Left cardiac atrium (tissue), 4 donors: ENCODE measurements around the gene CDC42EP4. TPM values are rescaled to one million over a fixed set of nuclear protein-coding genes. Genes with fewer than 3 reads are reported as not detected.

ENCODE experiments used
- ATAC-seq, 2 donors: fragments of 200-7000 bp; cut with Tn5 transposase; one replicate each; pipeline ENCODE4 v1.9.1; 2020; ENCODE audit warnings: mild to moderate bottlenecking in 2 of 2, moderate library complexity in 2 of 2
- DNase-seq: peaks from one replicate; pipeline ENCODE4 v3.0.0-alpha.2; 2020
- intact Hi-C, 2 donors: fragments of 100-400 bp; cut with DNase I; formaldehyde crosslinking; loops; one replicate each; pipeline versions ENCODE4 v1.14.1 to v1.15.1; 2022 to 2023
- total RNA-seq, 2 donors: library from RNA; stranded (reverse); fragmentation: NEBNext Ultra II Directional; extraction: Animal tissue kit (Norgen Biotek cat#: 25700); gene quantifications; one replicate each; pipeline ENCODE4 v1.2.1, GENCODE V29; 2021
- donor health status: DM: no; HTN: yes; CAD: no.
- donor health status: DM: no; HTN: yes; CAD: no; lungs with severe emphysema.
- donor health status: DM: yes; HTN: yes; CAD: no.
- donor health status: Dilated cardiomyopathy.

CDC42EP4 gene
- total RNA-seq, 2 donors from 2014 or later: 44.9 to 80.5 TPM

DNA sequence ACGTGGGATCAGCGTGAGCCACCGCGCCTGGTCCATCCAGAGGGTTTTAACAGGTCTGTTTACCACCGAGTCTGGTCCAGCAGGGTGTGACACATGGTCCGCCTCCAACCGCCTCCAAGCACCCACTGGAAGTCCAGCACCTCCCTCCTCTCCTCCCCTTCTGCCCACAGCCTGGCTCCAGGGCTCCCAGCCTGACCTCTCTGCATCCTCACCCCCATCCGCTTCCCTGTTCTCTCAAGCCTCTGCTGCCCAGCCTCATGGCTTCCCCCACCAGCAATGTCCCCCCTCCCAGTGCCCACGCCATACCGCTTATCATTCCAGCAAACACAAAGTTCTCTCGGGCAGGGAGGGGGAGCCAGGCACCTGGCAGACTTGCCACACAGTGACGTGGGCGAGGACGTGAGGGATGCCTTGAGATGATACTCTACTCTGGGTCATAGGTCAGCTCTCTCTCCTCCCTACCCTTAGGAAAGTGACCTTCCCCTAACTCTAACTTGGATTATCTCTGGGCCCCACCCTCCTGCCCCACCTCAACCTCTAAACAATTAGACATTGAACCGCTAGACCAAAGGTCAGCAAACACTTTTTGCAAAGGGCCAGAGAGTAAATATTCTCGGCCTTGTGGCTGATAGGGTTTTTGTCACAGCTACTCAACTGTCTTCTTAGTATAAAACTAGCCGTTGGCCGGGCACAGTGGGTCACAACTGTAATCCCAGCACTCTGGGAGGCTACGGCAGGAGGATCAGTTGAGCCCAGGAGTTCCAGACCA lies 23.1 kb downstream of the CDC42EP4 start:
- intact Hi-C loops: no loop called here
- ATAC-seq (peak; percentile 49 to 56), DNase-seq (peak; percentile 75)

DNA sequence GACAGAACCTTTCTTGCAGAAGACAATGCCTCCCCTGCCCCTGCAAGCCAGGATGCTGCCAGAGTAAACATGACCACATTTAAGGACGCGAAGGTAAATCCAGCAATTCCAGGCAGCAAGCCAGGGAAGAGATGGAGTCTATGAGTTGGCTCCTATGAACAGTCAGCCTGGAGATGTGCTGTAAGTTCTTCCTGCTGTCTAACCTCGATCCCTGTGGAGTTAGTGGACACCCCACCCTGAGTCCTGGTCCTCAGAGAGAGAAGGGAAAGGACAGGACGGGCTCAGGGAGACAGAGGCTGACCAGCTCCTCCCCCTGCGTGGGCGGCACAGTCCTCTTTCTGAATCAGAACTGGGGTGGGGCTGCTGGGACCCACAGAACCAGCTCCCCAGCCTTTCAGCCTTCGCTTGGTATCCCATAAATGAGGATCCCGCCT lies 24.9 kb downstream of the CDC42EP4 start:
- ATAC-seq (no peak), DNase-seq (peak; percentile 53)
- intact Hi-C loops: no loop called here

DNA sequence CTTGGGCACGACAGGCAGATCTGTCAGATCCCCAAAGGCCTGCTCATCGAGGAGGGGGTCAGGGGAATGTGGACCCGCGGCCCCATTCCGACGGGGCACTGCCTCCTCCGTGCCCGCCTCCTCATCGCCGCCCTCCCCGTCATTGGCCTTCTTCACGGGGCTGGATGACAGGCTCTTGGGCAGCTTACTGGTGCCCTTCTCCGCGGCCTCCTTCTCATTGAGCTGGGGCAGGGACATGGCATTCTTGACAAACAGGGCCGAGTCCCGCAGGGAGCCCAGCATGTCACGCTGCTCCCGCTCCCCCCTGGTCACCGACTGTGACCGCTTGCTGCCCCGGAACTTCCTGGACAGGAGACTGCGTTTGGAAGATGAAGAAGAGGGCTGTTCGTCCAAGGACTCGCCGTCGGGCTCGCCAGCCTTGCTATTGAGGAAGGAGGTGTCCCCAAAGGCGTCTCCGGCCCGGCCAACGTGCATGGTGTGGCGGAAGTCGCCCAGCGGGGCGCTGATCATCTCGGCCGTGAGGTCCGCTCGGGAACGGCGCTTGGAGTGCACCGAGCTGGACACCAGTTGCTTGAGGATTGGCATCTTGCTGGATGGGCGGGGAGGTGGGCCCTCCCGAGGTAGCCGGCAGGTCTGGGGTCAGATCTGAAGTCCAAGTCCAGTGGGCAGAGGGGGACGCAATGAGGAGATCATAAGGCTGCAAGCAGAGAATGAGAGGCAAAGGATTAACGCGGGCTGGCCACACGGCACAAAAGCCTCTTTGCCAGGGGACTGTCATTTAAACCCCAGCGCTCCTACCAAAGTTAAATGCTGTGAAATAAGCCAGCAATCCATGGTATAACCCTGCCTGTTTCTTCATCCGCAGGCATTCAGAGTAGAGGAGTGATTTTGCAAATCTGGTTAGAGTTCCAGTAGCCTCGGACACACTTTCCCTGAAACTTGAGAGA lies 25.6 kb downstream of the CDC42EP4 start:
- no peak for ATAC-seq
- intact Hi-C loops: no loop called here
- DNase-seq: no peak

DNA sequence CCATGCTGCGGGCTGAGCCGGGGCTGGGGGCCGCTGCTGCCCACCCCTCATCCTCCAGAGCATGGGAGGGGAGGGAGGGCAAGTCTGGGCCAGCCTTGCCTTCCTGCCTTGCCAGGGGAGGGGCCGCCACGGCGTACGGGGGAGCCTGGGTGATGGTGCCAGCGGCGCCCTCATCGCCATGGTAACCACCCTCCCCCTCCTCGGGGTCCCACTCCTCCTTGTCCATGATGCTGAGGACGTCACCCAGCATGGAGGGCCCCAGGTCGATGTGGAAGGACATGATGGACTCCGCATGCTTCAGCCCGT lies 26.2 kb downstream of the CDC42EP4 start:
- DNase-seq (no peak), ATAC-seq (no peak)
- intact Hi-C loops: no loop called here

DNA sequence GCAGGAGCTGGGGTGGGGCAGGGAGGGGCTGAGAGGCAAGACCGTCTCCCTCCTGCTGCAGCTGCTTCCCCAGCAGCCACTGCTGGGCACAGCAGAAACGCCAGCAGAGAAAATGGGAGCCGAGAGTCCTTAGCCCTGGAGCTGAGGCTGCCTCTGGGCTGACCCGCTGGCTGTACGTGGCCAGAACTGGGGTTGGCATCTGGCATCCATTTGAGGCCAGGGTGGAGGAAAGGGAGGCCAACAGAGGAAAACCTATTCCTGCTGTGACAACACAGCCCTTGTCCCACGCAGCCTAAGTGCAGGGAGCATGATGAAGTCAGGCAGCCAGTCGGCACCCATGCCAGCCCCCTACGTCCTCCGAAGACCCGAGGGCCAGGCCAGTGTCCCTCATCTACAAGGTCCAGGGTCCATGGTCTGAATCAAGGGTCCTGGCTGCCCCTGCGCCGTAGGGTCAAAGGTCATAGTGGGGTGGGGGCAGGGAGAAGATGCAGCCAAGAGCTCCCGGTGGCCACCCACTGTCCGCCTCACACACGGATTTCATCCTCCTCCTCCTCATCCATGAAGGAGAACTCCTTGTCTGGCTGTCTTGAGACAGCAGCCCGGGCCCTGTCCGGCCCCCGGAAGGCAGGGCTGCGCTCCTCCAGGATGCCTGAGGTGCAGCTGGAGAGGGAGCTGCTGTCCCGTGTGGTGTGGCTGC lies 26.7 kb downstream of the CDC42EP4 start:
- no peak for DNase-seq
- no peak for ATAC-seq
- intact Hi-C loops: no loop called here

DNA sequence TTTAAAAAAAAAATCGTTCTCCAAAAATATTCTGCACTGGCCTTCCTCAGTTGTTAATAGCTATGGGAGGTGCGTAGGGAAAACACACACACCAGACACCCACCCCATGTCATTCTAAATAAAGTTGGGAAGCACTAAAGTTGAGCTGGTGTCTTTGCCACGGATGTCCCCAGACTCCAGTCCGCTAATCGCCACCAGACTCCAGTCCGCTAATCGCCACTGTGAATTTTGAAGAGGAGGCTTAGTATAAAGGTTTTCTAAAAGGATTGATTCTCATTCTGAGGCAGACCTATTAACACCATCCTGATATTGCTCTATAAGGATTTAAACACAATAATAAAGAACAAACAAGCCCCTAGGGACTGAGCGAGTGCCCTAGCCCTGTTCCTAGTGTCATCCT lies 27.4 kb downstream of the CDC42EP4 start:
- intact Hi-C loops: no loop called here
- ATAC-seq (no peak), DNase-seq (no peak)

DNA sequence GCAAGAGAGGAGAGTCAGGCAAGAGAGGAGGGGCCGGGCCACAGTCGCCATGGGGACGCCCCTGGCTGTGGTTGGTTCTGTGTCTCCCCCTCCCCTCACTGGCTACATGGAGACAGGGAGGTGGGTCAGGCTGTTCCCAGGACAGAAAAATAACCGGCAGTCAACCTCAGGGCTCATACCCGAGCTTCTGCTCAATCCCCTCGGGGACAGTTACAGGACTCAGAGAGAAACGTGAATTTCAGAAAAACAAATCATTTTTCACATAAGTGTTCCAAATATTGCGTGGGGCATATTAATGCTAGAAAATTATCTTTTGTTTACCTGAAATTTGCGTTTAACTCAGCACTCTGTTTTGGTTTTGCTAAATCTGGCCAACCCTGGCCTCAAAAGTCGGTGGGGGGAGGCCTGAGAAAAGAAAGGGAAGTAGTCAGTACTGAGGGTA lies 27.9 kb downstream of the CDC42EP4 start:
- intact Hi-C loops: no loop called here
- no peak for DNase-seq
- ATAC-seq: no peak

DNA sequence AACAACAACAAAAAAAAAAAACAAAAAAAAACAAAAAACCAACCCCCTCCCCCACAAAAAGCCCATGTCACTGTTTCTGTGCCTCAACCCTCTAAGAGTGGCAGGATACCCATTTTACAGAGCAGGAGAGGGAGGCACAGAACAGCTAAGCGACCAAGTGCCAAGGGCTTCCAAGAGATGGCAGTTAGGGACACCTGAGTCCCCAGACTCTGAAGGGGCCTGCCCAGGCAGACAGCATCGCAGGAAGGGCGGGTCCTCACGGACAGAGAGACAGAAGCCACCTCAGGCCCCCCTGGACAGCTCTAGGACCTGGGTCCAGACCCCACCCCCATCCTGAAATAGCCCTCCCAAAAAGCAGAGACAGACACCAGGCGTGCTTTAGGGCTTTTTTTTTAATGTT lies 28.6 kb downstream of the CDC42EP4 start:
- ATAC-seq: no peak
- no peak for DNase-seq
- intact Hi-C loops: no loop called here

DNA sequence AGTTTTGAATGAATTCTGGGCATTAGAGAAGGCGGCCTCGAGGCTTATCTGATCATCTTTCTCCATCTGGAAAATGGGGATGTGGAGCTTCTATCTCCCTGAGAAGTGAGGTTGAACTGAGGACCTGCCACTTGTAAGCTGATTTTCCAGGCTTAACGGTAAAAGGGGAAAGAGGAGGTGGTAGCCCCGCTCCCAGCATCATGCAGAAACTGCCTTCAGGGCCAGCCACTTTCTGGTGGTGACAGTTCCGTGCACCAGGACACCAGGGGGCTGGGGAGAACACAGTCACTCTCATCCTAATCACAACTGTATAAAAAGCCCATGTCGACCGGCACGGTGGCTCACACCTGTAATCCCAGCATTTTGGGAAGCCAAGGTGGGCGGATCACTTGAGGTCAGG lies 29.2 kb downstream of the CDC42EP4 start:
- intact Hi-C loops: no loop called here
- DNase-seq: no peak
- ATAC-seq: no peak

DNA sequence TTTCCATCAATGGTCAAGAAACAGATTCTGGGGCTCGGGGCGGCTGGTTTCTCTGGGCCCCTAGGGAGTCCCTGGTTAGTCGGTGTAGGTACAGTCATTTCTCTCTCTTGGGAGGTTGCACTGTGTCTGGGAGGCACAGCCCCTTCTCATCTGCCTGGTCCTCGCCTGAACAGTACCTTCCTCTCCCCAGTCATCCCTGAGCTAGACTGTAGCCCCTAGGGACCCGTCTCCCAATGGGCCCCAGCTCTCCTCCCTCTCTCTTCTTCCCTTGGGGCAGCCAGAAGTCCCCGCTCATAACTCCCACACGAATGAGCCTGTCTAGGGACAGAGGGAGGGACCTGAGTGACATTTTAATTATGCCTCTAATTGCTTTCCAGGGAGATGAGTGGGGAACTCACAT lies 29.9 kb downstream of the CDC42EP4 start:
- intact Hi-C loops: no loop called here
- no peak for ATAC-seq

DNA sequence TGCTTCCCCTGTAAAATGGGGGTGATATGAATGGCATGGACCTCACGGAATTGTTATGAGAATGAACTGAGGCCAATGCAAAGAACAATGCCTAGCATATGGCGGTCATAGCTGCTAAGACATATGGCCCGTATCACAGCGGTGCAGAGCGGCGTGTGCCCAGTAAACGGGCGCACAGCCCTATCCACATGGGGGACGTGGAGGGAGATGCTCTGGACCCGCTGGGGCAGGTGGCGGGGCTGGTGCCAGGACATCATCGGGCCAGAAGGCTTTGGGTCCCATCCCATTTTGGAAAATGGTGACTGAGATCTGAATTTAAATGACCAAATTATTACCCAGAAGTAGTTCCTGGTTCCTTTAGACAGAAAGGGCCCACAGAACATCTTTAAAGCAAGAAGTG lies 31.6 kb downstream of the CDC42EP4 start:
- intact Hi-C loops: no loop called here
- ATAC-seq (no peak), DNase-seq (no peak)

More for the DNA sequence above, 29.9 kb downstream of the CDC42EP4 start:
- no peak for DNase-seq

DNA sequence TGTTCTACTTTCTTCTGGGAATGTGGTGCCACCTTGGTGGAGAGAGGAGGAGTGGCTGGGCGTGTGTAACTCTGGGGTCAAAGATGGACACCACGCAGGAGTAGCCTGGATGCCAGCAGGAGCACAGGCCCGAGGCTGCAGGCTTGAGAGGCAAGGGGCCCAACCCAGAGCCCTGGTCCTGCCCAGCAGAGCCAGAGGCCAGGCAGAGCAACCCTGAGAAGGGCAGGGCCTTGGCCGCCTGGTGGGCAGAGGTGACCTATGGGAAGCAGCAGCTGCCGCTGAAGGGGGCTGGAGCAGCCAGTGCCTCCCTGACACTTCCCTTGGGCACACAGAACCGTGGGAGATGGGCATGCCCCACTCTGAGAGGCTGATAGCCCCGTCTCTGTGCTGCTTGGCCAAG lies 32.1 kb downstream of the CDC42EP4 start:
- DNase-seq (no peak), ATAC-seq (no peak)
- intact Hi-C loops: no loop called here

DNA sequence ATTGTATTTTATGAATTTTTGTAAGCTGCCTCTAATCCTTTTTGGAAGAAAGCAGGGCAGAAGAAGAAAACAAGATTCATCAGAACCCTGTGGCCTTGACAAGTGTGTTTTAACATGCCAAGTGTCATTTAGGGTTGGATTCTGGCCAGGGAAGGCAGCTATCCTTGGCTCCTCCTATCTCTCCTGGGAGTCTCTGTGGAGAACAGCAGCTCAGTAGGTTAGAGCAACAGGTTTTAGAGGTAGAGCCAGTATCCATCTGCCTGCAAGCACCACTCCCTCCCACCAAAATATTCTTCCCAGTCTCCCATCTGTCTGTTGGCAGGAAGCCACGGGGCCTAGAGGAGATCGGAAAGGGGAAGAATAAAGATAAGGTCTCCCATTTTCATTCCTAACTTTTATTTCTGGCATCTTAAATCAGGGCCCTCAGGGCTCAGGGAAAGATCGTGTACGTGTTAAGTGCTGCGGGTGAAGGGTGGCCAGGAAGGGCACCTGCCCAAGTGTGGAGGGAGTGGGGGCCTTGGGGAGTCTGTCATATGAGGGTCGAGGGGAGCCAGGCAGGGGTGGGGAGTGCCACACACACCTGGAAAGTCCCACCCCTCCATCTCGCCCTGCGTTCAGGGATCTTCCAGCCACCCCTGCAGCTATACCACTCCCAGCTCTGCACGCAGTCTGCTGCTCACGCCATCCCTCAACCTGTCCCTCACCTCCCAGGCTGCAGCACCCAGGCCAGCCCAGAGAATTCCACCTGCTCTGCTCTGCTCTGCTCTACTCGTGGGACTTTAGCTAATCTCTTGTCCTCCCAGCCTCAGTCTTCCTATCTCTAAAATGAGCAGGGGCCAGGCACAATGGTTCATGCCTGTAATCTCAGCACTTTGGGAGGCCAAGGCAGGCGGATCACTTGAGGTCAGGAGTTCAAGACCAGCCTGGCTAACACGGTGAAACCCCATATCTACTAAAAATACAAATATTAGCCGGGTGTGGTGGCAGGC lies 33.0 kb downstream of the CDC42EP4 start:
- peak; percentile 33 to 63 for ATAC-seq
- peak; percentile 52 for DNase-seq
- intact Hi-C loops: no loop called here

DNA sequence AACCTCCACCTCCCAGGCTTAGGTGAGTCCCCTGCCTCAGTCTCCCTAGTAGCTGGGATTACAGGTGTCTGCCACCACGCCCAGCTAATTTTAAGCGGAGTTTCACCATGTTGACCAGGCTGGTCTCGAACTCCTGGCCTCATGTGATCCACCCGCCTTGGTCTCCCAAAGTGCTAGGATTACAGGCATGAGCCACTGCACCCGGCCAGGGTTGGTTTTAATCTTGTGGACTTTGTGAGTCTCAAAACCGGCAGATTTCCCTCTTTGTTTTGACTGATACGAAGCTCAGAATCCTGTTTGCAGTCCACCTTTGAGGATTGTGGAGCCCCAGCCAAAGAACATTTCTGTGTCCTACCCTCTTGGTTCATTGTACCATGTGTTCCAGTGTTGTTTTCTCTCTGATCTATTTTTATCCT lies 33.7 kb downstream of the CDC42EP4 start:
- ATAC-seq (peak; percentile 26 to 41), DNase-seq (no peak)
- intact Hi-C loops: no loop called here

DNA sequence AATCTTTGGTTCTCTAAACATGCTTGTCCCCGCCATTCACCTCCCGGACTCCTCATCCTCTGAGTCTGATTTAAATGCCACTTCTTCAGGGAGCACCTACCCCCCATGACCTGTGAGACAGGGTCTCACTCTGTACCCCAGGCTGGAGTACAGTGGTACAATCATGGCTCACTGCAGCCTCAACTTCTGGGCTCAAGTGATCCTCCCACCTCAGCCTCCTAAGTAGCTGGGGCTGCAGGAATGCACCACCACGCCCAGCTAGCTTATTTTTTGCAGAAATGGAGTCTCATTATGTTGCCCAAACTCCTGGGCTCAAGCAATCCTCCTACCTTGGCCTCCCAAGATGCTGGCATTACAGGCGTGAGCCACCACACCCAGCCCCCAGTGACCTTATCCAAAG lies 37.3 kb downstream of the CDC42EP4 start:
- DNase-seq (no peak), ATAC-seq (no peak)
- intact Hi-C loops: no loop called here

DNA sequence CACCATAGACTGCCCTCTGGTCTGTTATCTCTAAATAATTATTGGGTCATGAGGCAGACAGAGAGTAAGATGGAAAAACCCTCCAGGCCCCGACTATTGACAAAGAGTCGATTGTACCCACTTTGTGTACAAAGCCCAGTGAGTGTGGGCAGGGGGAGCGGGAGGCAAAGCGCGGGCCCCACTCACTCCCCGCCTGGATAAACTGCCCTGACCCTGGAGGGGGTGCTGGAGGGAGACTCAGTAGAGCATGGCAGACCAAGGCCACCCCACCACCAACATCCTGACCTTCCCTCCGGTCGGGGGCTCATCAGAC lies 38.9 kb downstream of the CDC42EP4 start:
- intact Hi-C loops: no loop called here
- peak in 1 of 2 donors; percentile 15 for ATAC-seq
- DNase-seq: no peak

DNA sequence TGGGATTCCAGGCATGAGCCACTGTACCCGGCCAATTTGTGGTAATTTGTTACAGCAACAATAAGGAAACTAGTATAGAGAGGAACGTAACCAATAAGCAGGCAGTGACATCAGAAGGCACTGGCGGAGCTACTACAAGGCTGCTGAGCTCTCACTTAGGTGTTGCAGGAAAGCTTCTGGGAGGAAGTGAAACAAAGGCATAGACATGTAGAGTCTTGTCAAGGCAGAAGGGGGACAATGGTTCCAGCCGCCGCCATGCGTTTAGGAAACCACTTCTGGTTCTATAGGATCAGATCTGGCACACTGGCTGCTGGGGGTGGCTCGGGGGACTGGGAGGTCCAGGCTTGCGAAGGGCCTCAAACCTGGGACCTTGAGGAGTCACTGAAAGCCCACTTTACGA lies 40.7 kb downstream of the CDC42EP4 start:
- ATAC-seq (no peak), DNase-seq (no peak)
- intact Hi-C loops: no loop called here

DNA sequence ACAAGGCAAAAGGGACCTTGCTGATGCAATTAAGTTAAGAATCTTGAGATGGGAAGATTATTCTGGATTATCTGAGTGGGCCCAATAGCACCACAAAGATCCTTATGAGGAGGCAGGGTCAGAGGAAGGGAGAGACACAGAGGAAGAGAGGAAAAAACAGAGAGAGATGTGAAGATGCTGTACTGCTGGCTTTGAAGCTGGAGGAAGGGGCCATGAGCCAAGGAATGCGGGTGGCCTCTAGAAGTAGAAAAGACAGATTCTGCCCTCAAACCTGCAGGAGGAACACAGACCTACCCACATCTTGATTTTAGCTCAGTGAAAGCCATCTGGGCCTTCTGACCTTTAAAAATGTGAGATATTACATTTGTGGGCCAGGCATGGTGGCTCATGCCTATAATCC lies 42.0 kb downstream of the CDC42EP4 start:
- DNase-seq (no peak), ATAC-seq (no peak)
- intact Hi-C loops: no loop called here

DNA sequence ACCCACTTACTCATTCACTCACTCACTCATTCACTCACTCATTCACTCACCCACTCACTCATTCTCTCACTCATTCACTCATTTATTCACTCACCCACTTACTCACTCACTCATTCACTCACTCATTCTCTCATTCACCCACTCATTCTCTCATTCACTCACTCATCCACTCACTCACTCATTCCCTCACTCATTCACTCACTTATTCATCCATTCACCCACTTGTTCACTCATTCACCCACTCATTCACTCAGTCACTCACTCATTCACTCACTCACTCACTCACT lies 42.5 kb downstream of the CDC42EP4 start:
- intact Hi-C loops: no loop called here
- ATAC-seq: no peak
- no peak for DNase-seq
